Activated T-cell treated with anti-CD3 and anti-CD28 coated beads, Interleukin-2, amount 50 U/mL, for 24 hours (primary cell): Measurements from ENCODE around the gene PLET1.
"Not testable (repeated sequence)": the region's sequence is repeated elsewhere in the genome, so short reads cannot be mapped to it uniquely, and the experiment has no call there.

Experiments used
- DNase-seq: peaks from one replicate; pipeline ENCODE4 v3.0.0-alpha.2; 2020
- H3K27ac Mint-ChIP-seq: 2 replicates; pipeline ENCODE4 v1.8.0; 2020; ENCODE audit warnings: mild to moderate bottlenecking, mixed read lengths
- H3K27me3 Mint-ChIP-seq: 2 replicates; pipeline ENCODE4 v1.8.0; 2020; ENCODE audit warnings: mixed read lengths
- H3K36me3 Mint-ChIP-seq: 2 replicates; pipeline ENCODE4 v1.8.0; 2020; ENCODE audit warnings: low read depth, mixed read lengths
- H3K4me1 Mint-ChIP-seq: 2 replicates; pipeline ENCODE4 v1.8.0; 2020; ENCODE audit warnings: low read depth, mixed read lengths
- H3K4me3 Mint-ChIP-seq: 2 replicates; pipeline ENCODE4 v1.8.0; 2020; ENCODE audit warnings: mild to moderate bottlenecking, moderate library complexity, mixed read lengths
- H3K9me3 Mint-ChIP-seq: 2 replicates; pipeline ENCODE4 v1.8.0; 2020; ENCODE audit warnings: mixed read lengths

PLET1 gene

GRCh38 chr11:112221274-112221835 is 39.3 kb downstream of the PLET1 start:
- no peaks in the 10 kb centered on the region for H3K9me3 Mint-ChIP-seq
- no peak for DNase-seq
- H3K4me1 Mint-ChIP-seq: peaks cover 7% of the 10 kb centered on the region
- H3K27ac Mint-ChIP-seq: no peak overlapping the region
- peaks cover 2% of the 10 kb centered on the region for H3K36me3 Mint-ChIP-seq
- no peaks in the 10 kb centered on the region for H3K27me3 Mint-ChIP-seq
- no peak overlapping the region for H3K4me3 Mint-ChIP-seq

- no peak overlapping the region for H3K4me3 Mint-ChIP-seq
Measured at GRCh38 chr11:112219476-112220232, 41.0 kb downstream of the PLET1 start.

GRCh38 chr11:112216561-112217105 is 44.0 kb downstream of the PLET1 start:
- H3K27ac Mint-ChIP-seq: no peak overlapping the region
- no peak overlapping the region for H3K4me3 Mint-ChIP-seq
- H3K36me3 Mint-ChIP-seq: no peaks in the 10 kb centered on the region
- peaks cover 7% of the 10 kb centered on the region for H3K27me3 Mint-ChIP-seq
- H3K9me3 Mint-ChIP-seq: no peaks in the 10 kb centered on the region
- H3K4me1 Mint-ChIP-seq: peaks cover 12% of the 10 kb centered on the region
- DNase-seq: no peak

More at GRCh38 chr11:112219476-112220232, 41.0 kb downstream of the PLET1 start:
- peak; percentile 43 for DNase-seq
- no peaks in the 10 kb centered on the region for H3K36me3 Mint-ChIP-seq
- no peaks in the 10 kb centered on the region for H3K27me3 Mint-ChIP-seq
- H3K27ac Mint-ChIP-seq: no peak overlapping the region
- H3K9me3 Mint-ChIP-seq: no peaks in the 10 kb centered on the region
- H3K4me1 Mint-ChIP-seq: no peaks in the 10 kb centered on the region

- H3K4me3 Mint-ChIP-seq: no peak overlapping the region
- no peak for DNase-seq
- H3K4me1 Mint-ChIP-seq: peaks cover 20% of the 10 kb centered on the region
- H3K9me3 Mint-ChIP-seq: no peaks in the 10 kb centered on the region
- no peak overlapping the region for H3K27ac Mint-ChIP-seq
- H3K27me3 Mint-ChIP-seq: peaks cover 7% of the 10 kb centered on the region
- H3K36me3 Mint-ChIP-seq: no peaks in the 10 kb centered on the region
Measured at GRCh38 chr11:112215621-112216020, 45.0 kb downstream of the PLET1 start.

GRCh38 chr11:112213753-112214152 is 46.9 kb downstream of the PLET1 start:
- Mint-ChIP-seq H3K4me1 (peaks cover 23% of the 10 kb centered on the region), H3K27me3 (peaks cover 7% of the 10 kb centered on the region), H3K27ac (no peak overlapping the region), H3K36me3 (no peaks in the 10 kb centered on the region), H3K4me3 (no peak overlapping the region), H3K9me3 (no peaks in the 10 kb centered on the region)
- no peak for DNase-seq

- peaks cover 23% of the 10 kb centered on the region for H3K4me1 Mint-ChIP-seq
- no peak overlapping the region for H3K4me3 Mint-ChIP-seq
- no peaks in the 10 kb centered on the region for H3K9me3 Mint-ChIP-seq
- no peaks in the 10 kb centered on the region for H3K36me3 Mint-ChIP-seq
- no peak overlapping the region for H3K27ac Mint-ChIP-seq
- no peak for DNase-seq
- H3K27me3 Mint-ChIP-seq: peaks cover 7% of the 10 kb centered on the region
Measured at GRCh38 chr11:112212710-112213109, 48.0 kb downstream of the PLET1 start.

GRCh38 chr11:112212290-112212689 is 48.4 kb downstream of the PLET1 start:
- H3K27me3 Mint-ChIP-seq: peaks cover 7% of the 10 kb centered on the region
- no peak for DNase-seq
- H3K27ac Mint-ChIP-seq: no peak overlapping the region
- H3K4me1 Mint-ChIP-seq: peaks cover 23% of the 10 kb centered on the region
- no peaks in the 10 kb centered on the region for H3K9me3 Mint-ChIP-seq
- no peaks in the 10 kb centered on the region for H3K36me3 Mint-ChIP-seq
- H3K4me3 Mint-ChIP-seq: peak overlapping the region; percentile 21

- H3K27me3 Mint-ChIP-seq: peaks cover 7% of the 10 kb centered on the region
- no peak for DNase-seq
- no peaks in the 10 kb centered on the region for H3K9me3 Mint-ChIP-seq
- H3K4me3 Mint-ChIP-seq: peak overlapping the region; percentile 21
- peaks cover 23% of the 10 kb centered on the region for H3K4me1 Mint-ChIP-seq
- no peaks in the 10 kb centered on the region for H3K36me3 Mint-ChIP-seq
- H3K27ac Mint-ChIP-seq: peak overlapping the region; percentile 29
Measured at GRCh38 chr11:112211536-112211935, 49.1 kb downstream of the PLET1 start.

- Mint-ChIP-seq H3K36me3 (no peaks in the 10 kb centered on the region), H3K4me3 (no peak overlapping the region), H3K9me3 (no peaks in the 10 kb centered on the region), H3K4me1 (peaks cover 23% of the 10 kb centered on the region), H3K27me3 (peaks cover 7% of the 10 kb centered on the region), H3K27ac (no peak overlapping the region)
- DNase-seq: no peak
Measured at GRCh38 chr11:112210890-112211289, 49.8 kb downstream of the PLET1 start.

- no peaks in the 10 kb centered on the region for H3K27me3 Mint-ChIP-seq
- no peaks in the 10 kb centered on the region for H3K9me3 Mint-ChIP-seq
- H3K27ac Mint-ChIP-seq: no peak overlapping the region
- no peaks in the 10 kb centered on the region for H3K36me3 Mint-ChIP-seq
- no peak overlapping the region for H3K4me3 Mint-ChIP-seq
- no peak for DNase-seq
- peaks cover 5% of the 10 kb centered on the region for H3K4me1 Mint-ChIP-seq
Measured at GRCh38 chr11:112206071-112206470, 54.6 kb downstream of the PLET1 start.

GRCh38 chr11:112200252-112200651 is 60.4 kb downstream of the PLET1 start:
- no peak for DNase-seq
- H3K4me1 Mint-ChIP-seq: no peaks in the 10 kb centered on the region
- H3K4me3 Mint-ChIP-seq: no peak overlapping the region
- H3K36me3 Mint-ChIP-seq: no peaks in the 10 kb centered on the region
- no peak overlapping the region for H3K27ac Mint-ChIP-seq
- no peaks in the 10 kb centered on the region for H3K9me3 Mint-ChIP-seq
- H3K27me3 Mint-ChIP-seq: no peaks in the 10 kb centered on the region

- not testable (repeated sequence) for H3K27ac Mint-ChIP-seq, H3K4me1 Mint-ChIP-seq, H3K4me3 Mint-ChIP-seq, H3K36me3 Mint-ChIP-seq, H3K27me3 Mint-ChIP-seq, H3K9me3 Mint-ChIP-seq, DNase-seq
Measured at GRCh38 chr11:112199101-112199500, 61.6 kb downstream of the PLET1 start.
